Neural cell (in vitro differentiated cells): ENCODE results near the gene KRTAP1-5. TPM values are rescaled to one million over a fixed set of nuclear protein-coding genes. Genes with fewer than 3 reads are reported as not detected.

Experiments
- H2AFZ ChIP-seq: fragments of 200-600, 300-800 bp; sonication (generic), shearing (Covaris generic); 2 replicates; pipeline ENCODE4 v1.6.0; 2014; ENCODE audit warnings: low read depth, mild to moderate bottlenecking, antibody characterized with exemption, low read length, moderate library complexity
- H3F3A ChIP-seq: fragments of 200-600 bp; shearing (Covaris generic); 2 replicates; pipeline ENCODE4 v1.6.1; 2016; ENCODE audit warnings: mild to moderate bottlenecking, moderate library complexity, mixed read lengths, antibody characterized with exemption, low read length; ENCODE audit not compliant: insufficient read depth, poor library complexity, severe bottlenecking
- H3K27ac ChIP-seq: fragments of 200-600, 300-800 bp; sonication (generic), shearing (Covaris generic); 2 replicates; pipeline ENCODE4 v1.5.1; 2014; ENCODE audit warnings: mild to moderate bottlenecking, low read length, moderate library complexity
- H3K27me3 ChIP-seq: fragments of 300-800, 200-600 bp; sonication (generic), shearing (Covaris generic); 2 replicates; pipeline ENCODE4 v1.6.0; 2014; ENCODE audit warnings: mild to moderate bottlenecking, low read depth, low read length, moderate library complexity; ENCODE audit not compliant: insufficient read depth
- H3K36me3 ChIP-seq: fragments of 300-800, 200-600 bp; sonication (generic), shearing (Covaris generic); 2 replicates; pipeline ENCODE4 v1.5.1; 2014; ENCODE audit warnings: mild to moderate bottlenecking, antibody characterized with exemption, low read length, moderate library complexity; ENCODE audit not compliant: insufficient read depth
- H3K4me2 ChIP-seq: fragments of 300-800, 200-600 bp; sonication (generic), shearing (Covaris generic); 2 replicates; pipeline ENCODE4 v1.6.0; 2014; ENCODE audit warnings: mild to moderate bottlenecking, low read length
- H3K4me3 ChIP-seq: fragments of 300-800, 200-600 bp; sonication (generic), shearing (Covaris generic); 2 replicates; pipeline ENCODE4 v1.5.1; 2014; ENCODE audit warnings: mild to moderate bottlenecking, low read length, moderate library complexity
- H3K79me2 ChIP-seq: fragments of 200-600 bp; shearing (Covaris generic); replicated peaks from 2 replicates; pipeline ENCODE4 v1.6.0; 2014; ENCODE audit warnings: mild to moderate bottlenecking, low read length, moderate library complexity; ENCODE audit not compliant: insufficient read depth
- H3K9ac ChIP-seq: fragments of 300-800, 200-600 bp; sonication (generic), shearing (Covaris generic); 2 replicates; pipeline ENCODE4 v1.6.1; 2016; ENCODE audit warnings: mild to moderate bottlenecking, low read length, mixed read lengths
- H3K9me2 ChIP-seq: fragments of 200-600 bp; shearing (Covaris generic); 2 replicates; pipeline ENCODE4 v1.6.1; 2016; ENCODE audit warnings: mild to moderate bottlenecking, low read length, mixed read lengths; ENCODE audit not compliant: insufficient read depth
- H3K9me3 ChIP-seq: fragments of 200-600, 300-800 bp; sonication (generic), shearing (Covaris generic); 2 replicates; pipeline ENCODE4 v1.6.1; 2016; ENCODE audit warnings: mild to moderate bottlenecking, mixed run types, low read length, moderate library complexity, mixed read lengths
- H4K20me1 ChIP-seq: fragments of 200-600 bp; shearing (Covaris generic); 2 replicates; pipeline ENCODE4 v1.6.1; 2016; ENCODE audit warnings: mild to moderate bottlenecking, mixed run types; ENCODE audit not compliant: insufficient read depth
- CTCF ChIP-seq: fragments of 450-650 bp; IDR thresholded peaks from 2 replicates; pipeline ENCODE4 v1.5.1; 2014; ENCODE audit warnings: antibody characterized with exemption, mild to moderate bottlenecking, moderate library complexity; ENCODE audit not compliant: poor library complexity, severe bottlenecking
- EP300 ChIP-seq: fragments of 450-650 bp; conservative IDR thresholded peaks from 2 replicates; pipeline ENCODE4 v1.6.1; 2014; ENCODE audit warnings: antibody characterized with exemption, mild to moderate bottlenecking, moderate library complexity; ENCODE audit not compliant: poor library complexity, severe bottlenecking
- EZH2 ChIP-seq: fragments of 200-600, 300-800 bp; shearing (Covaris generic), sonication (generic); IDR thresholded peaks from 2 replicates; pipeline ENCODE4 v1.6.1; 2014; ENCODE audit warnings: antibody characterized with exemption, low read length, borderline replicate concordance, mild to moderate bottlenecking; ENCODE audit not compliant: insufficient read depth, poor library complexity, severe bottlenecking
- MXI1 ChIP-seq: fragments of 450-650 bp; conservative IDR thresholded peaks from 2 replicates; pipeline ENCODE4 v1.6.1; 2014; ENCODE audit warnings: antibody characterized with exemption, mild to moderate bottlenecking; ENCODE audit not compliant: poor library complexity, severe bottlenecking
- POLR2AphosphoS5 ChIP-seq: IDR thresholded peaks from 2 replicates; pipeline ENCODE4 v1.6.1; 2012
- RAD21 ChIP-seq: fragments of 450-650 bp; conservative IDR thresholded peaks from 2 replicates; pipeline ENCODE4 v1.6.1; 2014; ENCODE audit warnings: antibody characterized with exemption, mild to moderate bottlenecking, moderate library complexity
- REST ChIP-seq: IDR thresholded peaks from 2 replicates; pipeline ENCODE4 v1.6.1; 2012; ENCODE audit warnings: borderline replicate concordance
- SMC3 ChIP-seq: fragments of 450-650 bp; conservative IDR thresholded peaks from 2 replicates; pipeline ENCODE4 v1.6.1; 2014; ENCODE audit warnings: antibody characterized with exemption, mild to moderate bottlenecking, moderate library complexity; ENCODE audit not compliant: poor library complexity
- TAF1 ChIP-seq: IDR thresholded peaks from 2 replicates; pipeline ENCODE4 v1.6.1; 2012; ENCODE audit warnings: low read depth
- polyA plus RNA-seq: library from polyadenylated mRNA; depleted of rRNA; stranded (reverse); fragments of >200 nt; gene quantifications from 2 replicates; pipeline ENCODE4 v1.2.3, GENCODE V29; 2014

Gene KRTAP1-5
- polyA plus RNA-seq, 1 donor from 2014 or later: not detected

GRCh38 chr17:41015454-41015853 lies 11.6 kb downstream of the KRTAP1-5 start:
- Histone ChIP-seq H3K9ac (no peak overlapping the region), H3F3A (no peaks in the 10 kb centered on the region), H3K9me3 (no peaks in the 10 kb centered on the region), H3K4me3 (no peak overlapping the region), H3K27me3 (no peaks in the 10 kb centered on the region), H3K79me2 (no peaks in the 10 kb centered on the region), H4K20me1 (no peaks in the 10 kb centered on the region), H3K9me2 (no peaks in the 10 kb centered on the region), H3K4me2 (no peak overlapping the region), H3K27ac (no peak overlapping the region), H3K36me3 (no peaks in the 10 kb centered on the region), H2AFZ (no peak overlapping the region)
- TF ChIP-seq CTCF (no peak), REST (no peak), EZH2 (no peak), MXI1 (no peak), RAD21 (no peak), TAF1 (no peak), SMC3 (no peak), EP300 (no peak), POLR2AphosphoS5 (no peak)

GRCh38 chr17:41013606-41014005 lies 13.4 kb downstream of the KRTAP1-5 start:
- H2AFZ ChIP-seq: no peak overlapping the region
- no peaks in the 10 kb centered on the region for H3K9me2 ChIP-seq
- no peak overlapping the region for H3K4me2 ChIP-seq
- no peaks in the 10 kb centered on the region for H3K79me2 ChIP-seq
- H3F3A ChIP-seq: no peaks in the 10 kb centered on the region
- no peaks in the 10 kb centered on the region for H3K9me3 ChIP-seq
- TF ChIP-seq EZH2 (no peak), REST (no peak), MXI1 (no peak), SMC3 (no peak), TAF1 (no peak), CTCF (no peak), EP300 (no peak)
- no peak overlapping the region for H3K27ac ChIP-seq
- H3K9ac ChIP-seq: no peak overlapping the region
- no peak overlapping the region for H3K4me3 ChIP-seq
- no peaks in the 10 kb centered on the region for H3K36me3 ChIP-seq
- no peaks in the 10 kb centered on the region for H3K27me3 ChIP-seq
- H4K20me1 ChIP-seq: no peaks in the 10 kb centered on the region
